ENCODE measurements around the gene CCNB2.

- TF ChIP-seq CTCF (conservative IDR thresholded peaks at IDR 0.05) (no peak), ZFX (IDR thresholded peaks at IDR 0.05) (no peak)
Measured at GRCh38 chr15:59166601-59167265, 61.8 kb downstream of the CCNB2 start.
